Osteocyte (in vitro differentiated cells): Measurements from ENCODE around the gene COL6A1. TPM values are rescaled to one million over a fixed set of nuclear protein-coding genes. Genes with fewer than 3 reads are reported as not detected.
A peak's percentile ranks its signal among the peaks of the same experiment; 100 is the strongest.
"Not testable (repeated sequence)": the region's sequence is repeated elsewhere in the genome, so short reads cannot be mapped to it uniquely, and the experiment has no call there.

Source experiments
- DNase-seq: peaks from one replicate; pipeline ENCODE4 v3.0.0; 2021; ENCODE audit warnings: mixed read lengths; ENCODE audit not compliant: unreplicated experiment; ENCODE audit errors: extremely low spot score
- H3K27ac Mint-ChIP-seq: one replicate; pipeline ENCODE4 v1.8.0; 2021; ENCODE audit warnings: mild to moderate bottlenecking, mixed read lengths; ENCODE audit not compliant: unreplicated experiment
- H3K27me3 Mint-ChIP-seq: one replicate; pipeline ENCODE4 v1.8.0; 2021; ENCODE audit warnings: mixed read lengths; ENCODE audit not compliant: unreplicated experiment
- H3K36me3 Mint-ChIP-seq: one replicate; pipeline ENCODE4 v1.8.0; 2021; ENCODE audit warnings: mixed read lengths; ENCODE audit not compliant: unreplicated experiment
- H3K4me1 Mint-ChIP-seq: one replicate; pipeline ENCODE4 v1.8.0; 2021; ENCODE audit warnings: mixed read lengths; ENCODE audit not compliant: unreplicated experiment
- H3K4me3 Mint-ChIP-seq: one replicate; pipeline ENCODE4 v1.8.0; 2021; ENCODE audit warnings: mild to moderate bottlenecking, moderate library complexity, mixed read lengths; ENCODE audit not compliant: unreplicated experiment
- H3K9me3 Mint-ChIP-seq: one replicate; pipeline ENCODE4 v1.8.0; 2021; ENCODE audit warnings: mixed read lengths; ENCODE audit not compliant: unreplicated experiment
- total RNA-seq: library from RNA; stranded (reverse); gene quantifications from 2 replicates; pipeline ENCODE4 v1.2.1, GENCODE V29; 2021
- TF ChIP-seq, protein P1 (sequence below): fragments of 200-600 bp; sonication (generic); IDR thresholded peaks from 2 replicates; pipeline ENCODE4 v1.5.0; 2021; ENCODE audit warnings: antibody characterized with exemption, mild to moderate bottlenecking, moderate library complexity

The COL6A1 gene
- total RNA-seq, 1 donor from 2014 or later: 1,503 TPM

GRCh38 chr21:46045154-46045553 lies 63.6 kb downstream of the COL6A1 start:
- H3K4me3 Mint-ChIP-seq: no peak overlapping the region
- no peaks in the 10 kb centered on the region for H3K9me3 Mint-ChIP-seq
- H3K4me1 Mint-ChIP-seq: peaks cover 38% of the 10 kb centered on the region
- H3K27ac Mint-ChIP-seq: peak overlapping the region; percentile 71
- TF ChIP-seq, protein P1, sequence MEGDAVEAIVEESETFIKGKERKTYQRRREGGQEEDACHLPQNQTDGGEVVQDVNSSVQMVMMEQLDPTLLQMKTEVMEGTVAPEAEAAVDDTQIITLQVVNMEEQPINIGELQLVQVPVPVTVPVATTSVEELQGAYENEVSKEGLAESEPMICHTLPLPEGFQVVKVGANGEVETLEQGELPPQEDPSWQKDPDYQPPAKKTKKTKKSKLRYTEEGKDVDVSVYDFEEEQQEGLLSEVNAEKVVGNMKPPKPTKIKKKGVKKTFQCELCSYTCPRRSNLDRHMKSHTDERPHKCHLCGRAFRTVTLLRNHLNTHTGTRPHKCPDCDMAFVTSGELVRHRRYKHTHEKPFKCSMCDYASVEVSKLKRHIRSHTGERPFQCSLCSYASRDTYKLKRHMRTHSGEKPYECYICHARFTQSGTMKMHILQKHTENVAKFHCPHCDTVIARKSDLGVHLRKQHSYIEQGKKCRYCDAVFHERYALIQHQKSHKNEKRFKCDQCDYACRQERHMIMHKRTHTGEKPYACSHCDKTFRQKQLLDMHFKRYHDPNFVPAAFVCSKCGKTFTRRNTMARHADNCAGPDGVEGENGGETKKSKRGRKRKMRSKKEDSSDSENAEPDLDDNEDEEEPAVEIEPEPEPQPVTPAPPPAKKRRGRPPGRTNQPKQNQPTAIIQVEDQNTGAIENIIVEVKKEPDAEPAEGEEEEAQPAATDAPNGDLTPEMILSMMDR: no peak
- DNase-seq: no peak
- no peaks in the 10 kb centered on the region for H3K27me3 Mint-ChIP-seq
- no peaks in the 10 kb centered on the region for H3K36me3 Mint-ChIP-seq

GRCh38 chr21:46046471-46046870 lies 64.9 kb downstream of the COL6A1 start:
- peaks cover 35% of the 10 kb centered on the region for H3K4me1 Mint-ChIP-seq
- no peaks in the 10 kb centered on the region for H3K9me3 Mint-ChIP-seq
- no peaks in the 10 kb centered on the region for H3K27me3 Mint-ChIP-seq
- no peak overlapping the region for H3K4me3 Mint-ChIP-seq
- H3K27ac Mint-ChIP-seq: peak overlapping the region; percentile 45
- TF ChIP-seq, protein P1: no peak
- no peak for DNase-seq
- no peaks in the 10 kb centered on the region for H3K36me3 Mint-ChIP-seq

DNA sequence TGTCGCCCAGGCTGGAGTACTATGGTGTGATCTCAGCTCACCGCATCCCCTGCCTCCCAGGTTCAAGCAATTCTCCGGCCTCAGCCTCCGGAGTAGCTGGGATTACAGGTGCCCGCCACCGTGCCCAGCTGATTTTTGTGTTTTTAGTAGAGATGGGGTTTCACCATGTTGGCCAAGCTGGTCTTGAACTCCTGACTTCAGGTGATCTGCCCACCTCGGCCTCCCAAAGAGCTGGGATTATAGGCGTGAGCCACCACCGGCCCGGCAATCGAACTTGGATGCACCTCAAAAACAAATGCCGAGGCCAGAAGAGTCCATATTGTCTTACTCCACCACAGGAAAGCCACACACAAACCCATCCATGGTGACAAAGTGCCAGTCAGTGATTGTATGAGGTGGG lies 65.3 kb downstream of the COL6A1 start:
- H3K36me3 Mint-ChIP-seq, H3K27me3 Mint-ChIP-seq, DNase-seq, H3K9me3 Mint-ChIP-seq, H3K4me3 Mint-ChIP-seq, H3K27ac Mint-ChIP-seq: not testable (repeated sequence)
- H3K4me1 Mint-ChIP-seq: peaks cover 33% of the 10 kb centered on the region

GRCh38 chr21:46048926-46049889 lies 67.6 kb downstream of the COL6A1 start:
- Mint-ChIP-seq H3K4me3 (no peak overlapping the region), H3K4me1 (peaks cover 36% of the 10 kb centered on the region)
- TF ChIP-seq, protein P1: no peak

DNA sequence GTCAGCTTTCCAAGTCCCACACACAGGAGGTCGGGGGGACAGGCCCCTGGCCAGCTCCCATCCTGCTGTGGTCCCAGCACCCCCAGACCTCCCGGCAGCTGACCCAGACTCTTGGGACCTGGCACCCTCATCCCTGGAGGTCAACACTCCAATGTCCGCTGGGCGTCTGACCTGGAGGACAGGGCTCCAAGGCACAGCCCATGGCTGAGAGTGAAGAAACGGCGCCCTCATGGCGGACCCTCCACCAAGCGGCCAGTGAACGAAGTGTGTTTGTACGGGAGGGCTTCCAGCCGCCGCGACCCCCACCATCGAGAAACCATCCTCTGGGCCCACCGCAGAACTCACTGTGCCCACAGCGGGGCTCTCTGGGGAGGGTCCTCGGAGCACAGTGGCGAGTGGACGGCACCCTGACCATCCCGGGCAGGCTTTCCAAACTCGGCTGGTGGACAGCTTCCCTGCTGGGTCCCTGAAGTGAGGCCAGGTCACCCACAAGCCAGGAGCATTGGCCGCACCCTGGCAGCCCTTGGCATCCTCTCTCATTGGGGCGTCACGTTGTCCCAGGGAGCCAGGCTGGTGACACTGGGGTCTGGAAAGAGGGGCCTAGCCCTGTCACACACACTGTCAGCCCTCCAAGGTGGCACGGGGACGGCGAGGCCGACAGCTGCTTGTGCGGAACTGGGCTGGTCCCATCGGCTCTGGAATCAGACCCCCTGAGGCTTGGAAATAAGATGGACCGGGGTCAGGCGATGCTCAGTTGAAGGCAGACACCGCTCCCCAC lies 68.5 kb downstream of the COL6A1 start:
- DNase-seq: peak; percentile 80
- no peak overlapping the region for H3K4me3 Mint-ChIP-seq

More at GRCh38 chr21:46048926-46049889, 67.6 kb downstream of the COL6A1 start:
- Mint-ChIP-seq H3K9me3 (no peaks in the 10 kb centered on the region), H3K27me3 (no peaks in the 10 kb centered on the region), H3K27ac (no peak overlapping the region), H3K36me3 (no peaks in the 10 kb centered on the region)
- peak; percentile 87 for DNase-seq

More for the DNA sequence above, 68.5 kb downstream of the COL6A1 start:
- TF ChIP-seq, protein P1: no peak
- H3K9me3 Mint-ChIP-seq: no peaks in the 10 kb centered on the region
- peaks cover 32% of the 10 kb centered on the region for H3K4me1 Mint-ChIP-seq
- H3K27ac Mint-ChIP-seq: no peak overlapping the region
- no peaks in the 10 kb centered on the region for H3K36me3 Mint-ChIP-seq
- H3K27me3 Mint-ChIP-seq: no peaks in the 10 kb centered on the region
